B cell (primary cell): ENCODE results near the gene FADD.

Source experiments
- CTCF ChIP-seq: fragments of 200-600 bp; IDR thresholded peaks from one replicate; pipeline ENCODE4 v1.8.0; 2022; ENCODE audit warnings: antibody characterized with exemption, mild to moderate bottlenecking
- EZH2 ChIP-seq: IDR thresholded peaks from 2 replicates; pipeline ENCODE4 v1.6.1; 2012; ENCODE audit warnings: borderline replicate concordance, low read depth, mild to moderate bottlenecking, moderate library complexity, low read length; ENCODE audit not compliant: insufficient read depth, poor library complexity, severe bottlenecking

GRCh38 chr11:70176940-70177689 lies 26.0 kb upstream of the FADD start:
- peak; percentile 59 for TF ChIP-seq CTCF
- TF ChIP-seq EZH2 = no peak
